SU-DHL-6 (cell line): Measurements from ENCODE around the gene BCL2L1.

ENCODE experiments used
- H2AFZ ChIP-seq: fragments of 200-600 bp; sonication (generic); 2 replicates; pipeline ENCODE4 v1.6.1; 2014; ENCODE audit warnings: low read depth, mild to moderate bottlenecking, moderate library complexity, mixed read lengths, antibody characterized with exemption, low read length; ENCODE audit not compliant: severe bottlenecking
- H3F3A ChIP-seq: fragments of 200-600 bp; shearing (Covaris generic); 2 replicates; pipeline ENCODE4 v1.6.0; 2016; ENCODE audit warnings: antibody characterized with exemption, mild to moderate bottlenecking; ENCODE audit not compliant: insufficient read depth
- H3K27ac ChIP-seq: fragments of 200-600 bp; sonication (generic); 2 replicates; pipeline ENCODE4 v1.5.1; 2016; ENCODE audit warnings: low read depth, mild to moderate bottlenecking, low read length, moderate library complexity, mixed read lengths
- H3K27me3 ChIP-seq: fragments of 200-600 bp; sonication (generic), shearing (Covaris generic); 2 replicates; pipeline ENCODE4 v1.6.0; 2014; ENCODE audit warnings: mild to moderate bottlenecking, low read length
- H3K36me3 ChIP-seq: fragments of 200-600 bp; sonication (generic); 2 replicates; pipeline ENCODE4 v1.6.1; 2014; ENCODE audit warnings: mild to moderate bottlenecking, low read length, mixed read lengths
- H3K4me2 ChIP-seq: fragments of 300-600, 200-600 bp; shearing (Covaris generic), sonication (generic); 2 replicates; pipeline ENCODE4 v1.6.0; 2014; ENCODE audit warnings: low read length, low read depth, mild to moderate bottlenecking; ENCODE audit not compliant: poor library complexity, severe bottlenecking
- H3K4me3 ChIP-seq: fragments of 200-600 bp; sonication (generic); 2 replicates; pipeline ENCODE4 v1.5.1; 2014; ENCODE audit warnings: antibody characterized with exemption, low read length, mild to moderate bottlenecking, mixed read lengths; ENCODE audit not compliant: insufficient read depth, poor library complexity, severe bottlenecking
- H3K79me2 ChIP-seq: fragments of 200-600 bp; sonication (generic); 2 replicates; pipeline ENCODE4 v1.6.1; 2014; ENCODE audit warnings: mild to moderate bottlenecking, low read length, moderate library complexity; ENCODE audit not compliant: insufficient read depth
- H3K9ac ChIP-seq: fragments of 200-600 bp; sonication (generic); 2 replicates; pipeline ENCODE4 v1.7.0; 2014; ENCODE audit warnings: mild to moderate bottlenecking, low read length
- H3K9me2 ChIP-seq: fragments of 200-600 bp; sonication (generic); replicated peaks from 2 replicates; pipeline ENCODE4 v1.6.1; 2014; ENCODE audit warnings: low read length; ENCODE audit not compliant: insufficient read depth
- H3K9me3 ChIP-seq: fragments of 200-600 bp; sonication (generic); 2 replicates; pipeline ENCODE4 v1.6.1; 2014; ENCODE audit warnings: low read length, mixed read lengths; ENCODE audit not compliant: insufficient read depth
- H4K20me1 ChIP-seq: fragments of 200-600 bp; sonication (generic); 2 replicates; pipeline ENCODE4 v1.6.1; 2014; ENCODE audit warnings: low read depth, mild to moderate bottlenecking, antibody characterized with exemption, low read length, moderate library complexity, mixed read lengths
- EZH2phosphoT487 ChIP-seq: fragments of 200-600 bp; sonication (generic), shearing (Covaris generic); conservative IDR thresholded peaks from 2 replicates; pipeline ENCODE4 v1.6.1; 2018; ENCODE audit warnings: mild to moderate bottlenecking, antibody characterized with exemption, low read length, moderate library complexity, mixed read lengths
- TF ChIP-seq, protein P1 (sequence below): fragments of 200-600 bp; sonication (generic); IDR thresholded peaks from one replicate; pipeline ENCODE4 v1.5.1; 2017; ENCODE audit warnings: antibody characterized with exemption, mild to moderate bottlenecking, low read length, moderate library complexity; ENCODE audit not compliant: insufficient read depth, poor library complexity, severe bottlenecking

Gene BCL2L1

GRCh38 chr20:31759836-31760518 is 37.3 kb upstream of the BCL2L1 start:
- no peak for TF ChIP-seq EZH2phosphoT487
- TF ChIP-seq, protein P1, sequence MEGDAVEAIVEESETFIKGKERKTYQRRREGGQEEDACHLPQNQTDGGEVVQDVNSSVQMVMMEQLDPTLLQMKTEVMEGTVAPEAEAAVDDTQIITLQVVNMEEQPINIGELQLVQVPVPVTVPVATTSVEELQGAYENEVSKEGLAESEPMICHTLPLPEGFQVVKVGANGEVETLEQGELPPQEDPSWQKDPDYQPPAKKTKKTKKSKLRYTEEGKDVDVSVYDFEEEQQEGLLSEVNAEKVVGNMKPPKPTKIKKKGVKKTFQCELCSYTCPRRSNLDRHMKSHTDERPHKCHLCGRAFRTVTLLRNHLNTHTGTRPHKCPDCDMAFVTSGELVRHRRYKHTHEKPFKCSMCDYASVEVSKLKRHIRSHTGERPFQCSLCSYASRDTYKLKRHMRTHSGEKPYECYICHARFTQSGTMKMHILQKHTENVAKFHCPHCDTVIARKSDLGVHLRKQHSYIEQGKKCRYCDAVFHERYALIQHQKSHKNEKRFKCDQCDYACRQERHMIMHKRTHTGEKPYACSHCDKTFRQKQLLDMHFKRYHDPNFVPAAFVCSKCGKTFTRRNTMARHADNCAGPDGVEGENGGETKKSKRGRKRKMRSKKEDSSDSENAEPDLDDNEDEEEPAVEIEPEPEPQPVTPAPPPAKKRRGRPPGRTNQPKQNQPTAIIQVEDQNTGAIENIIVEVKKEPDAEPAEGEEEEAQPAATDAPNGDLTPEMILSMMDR: no peak
- no peaks in the 10 kb centered on the region for H3K27me3 ChIP-seq
- no peaks in the 10 kb centered on the region for H3K9me3 ChIP-seq
- no peak overlapping the region for H3K4me2 ChIP-seq
- peaks cover 16% of the 10 kb centered on the region; the same call in 1 of the 2 replicates for H4K20me1 ChIP-seq
- H2AFZ ChIP-seq: no peak overlapping the region
- no peak overlapping the region for H3K27ac ChIP-seq
- H3K36me3 ChIP-seq: peaks cover 54% of the 10 kb centered on the region
- H3K4me3 ChIP-seq: no peak overlapping the region
- peaks cover 75% of the 10 kb centered on the region for H3K79me2 ChIP-seq
- H3K9me2 ChIP-seq: no peaks in the 10 kb centered on the region
- H3K9ac ChIP-seq: no peak overlapping the region
- peaks cover 13% of the 10 kb centered on the region; the same call in 1 of the 2 replicates for H3F3A ChIP-seq

DNA sequence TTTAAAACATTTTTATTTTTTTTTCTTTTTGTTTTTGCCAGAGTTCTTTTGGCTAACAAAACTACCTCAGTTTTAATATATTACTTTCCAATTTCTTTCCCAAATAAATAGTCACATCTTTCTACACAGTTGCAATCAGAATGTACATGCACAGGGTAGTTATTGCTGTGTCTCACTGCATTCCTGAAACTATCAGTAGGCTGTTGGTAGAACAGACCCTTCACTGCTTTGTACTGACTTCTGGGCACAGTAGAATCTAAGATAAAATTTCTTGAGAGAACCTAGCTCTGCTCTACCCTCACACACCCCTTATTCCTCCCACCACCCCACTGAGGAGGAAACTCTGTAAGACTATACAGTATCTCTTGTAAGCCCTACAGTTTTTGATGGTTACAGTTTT is 36.3 kb upstream of the BCL2L1 start:
- Histone ChIP-seq H3K9me3 (no peaks in the 10 kb centered on the region), H4K20me1 (peaks cover 20% of the 10 kb centered on the region; the same call in 1 of the 2 replicates), H3F3A (peaks cover 13% of the 10 kb centered on the region; the same call in 1 of the 2 replicates), H3K9me2 (no peaks in the 10 kb centered on the region), H3K79me2 (peaks cover 76% of the 10 kb centered on the region), H3K9ac (no peak overlapping the region), H2AFZ (no peak overlapping the region), H3K36me3 (peaks cover 53% of the 10 kb centered on the region), H3K27me3 (no peaks in the 10 kb centered on the region), H3K4me2 (no peak overlapping the region), H3K27ac (no peak overlapping the region), H3K4me3 (no peak overlapping the region)
- no peak for TF ChIP-seq EZH2phosphoT487
- TF ChIP-seq, protein P1: no peak

DNA sequence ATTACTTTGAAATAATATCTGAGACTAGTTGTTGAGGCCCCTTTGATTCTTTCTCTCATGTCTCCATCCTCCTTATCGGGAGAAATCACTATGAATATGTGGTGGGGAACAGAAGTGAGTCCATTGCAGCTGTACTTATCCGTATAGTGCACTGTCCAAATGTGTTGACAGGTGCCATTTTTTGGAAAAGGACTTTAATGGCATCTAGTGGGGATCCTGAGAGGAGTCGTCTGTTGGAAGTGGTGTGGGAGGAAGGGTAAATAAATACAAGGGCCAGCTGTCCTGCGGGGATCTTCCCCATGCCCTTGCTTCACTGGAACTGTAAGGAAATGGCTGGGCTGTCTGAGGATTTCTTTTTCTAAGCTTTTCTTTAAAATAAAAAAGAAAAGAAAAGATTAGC is 35.9 kb upstream of the BCL2L1 start:
- Histone ChIP-seq H4K20me1 (peaks cover 20% of the 10 kb centered on the region; the same call in 1 of the 2 replicates), H3K9ac (no peak overlapping the region), H3K27ac (no peak overlapping the region), H3K4me3 (no peak overlapping the region), H2AFZ (no peak overlapping the region), H3K9me2 (no peaks in the 10 kb centered on the region), H3K36me3 (peaks cover 53% of the 10 kb centered on the region), H3K79me2 (peaks cover 80% of the 10 kb centered on the region), H3F3A (peaks cover 13% of the 10 kb centered on the region; the same call in 1 of the 2 replicates), H3K9me3 (no peaks in the 10 kb centered on the region), H3K4me2 (no peak overlapping the region), H3K27me3 (no peaks in the 10 kb centered on the region)
- no peak for TF ChIP-seq EZH2phosphoT487
- TF ChIP-seq, protein P1: no peak
